IgD-negative memory B cell (primary cell): ENCODE results near the gene IL10RA. TPM values are rescaled to one million over a fixed set of nuclear protein-coding genes. Genes with fewer than 3 reads are reported as not detected.

Source experiments
- H3K27ac Mint-ChIP-seq, 3 donors: one replicate each; pipeline ENCODE4 v1.8.0; 2020 to 2022; ENCODE audit warnings: mild to moderate bottlenecking in 3 of 3, mixed read lengths in 3 of 3, moderate library complexity in 1 of 3
- H3K27me3 Mint-ChIP-seq: one replicate; pipeline ENCODE4 v1.8.0; 2021; ENCODE audit warnings: mixed read lengths
- H3K36me3 Mint-ChIP-seq: one replicate; pipeline ENCODE4 v1.8.0; 2020; ENCODE audit warnings: mild to moderate bottlenecking, mixed read lengths
- H3K4me1 Mint-ChIP-seq, 3 donors: one replicate each; pipeline ENCODE4 v1.8.0; 2020 to 2022; ENCODE audit warnings: mixed read lengths in 3 of 3, mild to moderate bottlenecking in 1 of 3
- H3K4me3 Mint-ChIP-seq, 4 donors: one replicate each; pipeline ENCODE4 v1.8.0; 2020 to 2022; ENCODE audit warnings: mild to moderate bottlenecking in 4 of 4, mixed read lengths in 4 of 4, moderate library complexity in 3 of 4
- H3K9me3 Mint-ChIP-seq, 3 donors: one replicate each; pipeline ENCODE4 v1.8.0; 2020 to 2021; ENCODE audit warnings: mixed read lengths in 3 of 3, mild to moderate bottlenecking in 1 of 3
- polyA plus RNA-seq: library from polyadenylated mRNA; unstranded; fragments of 300-500 nt; fragmentation: Illumina TruSeq; gene quantifications from one replicate; pipeline ENCODE4 v1.2.3, GENCODE V29; 2021

IL10RA gene
- polyA plus RNA-seq, 1 donor from 2014 or later, result 97.1 TPM

- Mint-ChIP-seq H3K27me3 (no peaks in the 10 kb centered on the region), H3K9me3 (peaks cover 5 to 18% (median 11%) of the 10 kb centered on the region in 3 donors), H3K4me3 (peak overlapping the region in 3 of 4 donors; percentile 53 to 91 (median 73)), H3K27ac (peak overlapping the region in 2 of 3 donors; percentile 78 to 87), H3K36me3 (peaks cover 12% of the 10 kb centered on the region), H3K4me1 (peaks cover 32 to 42% (median 32%) of the 10 kb centered on the region in 3 donors)
These were observed 29.9 kb downstream of the IL10RA start for GRCh38 chr11:118016104-118016503.

DNA sequence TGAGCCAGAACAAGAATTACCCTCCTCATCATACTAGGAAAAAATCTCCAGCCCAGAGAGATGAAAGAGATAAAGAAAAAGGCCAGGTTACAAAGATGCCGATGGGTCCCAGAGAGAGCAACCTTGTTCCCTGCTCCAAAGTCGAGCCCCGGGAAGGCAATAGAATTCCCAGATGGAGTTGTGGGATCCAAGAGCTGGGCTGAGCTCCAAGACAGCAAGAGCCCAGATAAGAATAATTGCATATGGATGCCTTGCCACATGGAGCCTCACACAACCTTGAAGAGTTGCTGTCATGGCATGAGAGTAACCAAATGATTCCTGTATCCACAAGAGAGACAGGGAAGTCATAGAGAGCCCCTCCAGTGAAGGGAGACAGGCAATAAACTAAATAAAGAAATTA is 30.9 kb downstream of the IL10RA start:
- H3K9me3 Mint-ChIP-seq, result peaks cover 6 to 21% (median 11%) of the 10 kb centered on the region in 3 donors
- H3K27me3 Mint-ChIP-seq, result no peaks in the 10 kb centered on the region
- H3K27ac Mint-ChIP-seq, result peak overlapping the region in 1 of 3 donors; percentile 14
- H3K4me1 Mint-ChIP-seq, result peaks cover 25 to 35% (median 27%) of the 10 kb centered on the region in 3 donors
- H3K4me3 Mint-ChIP-seq, result peak overlapping the region in 1 of 4 donors; percentile 91
- H3K36me3 Mint-ChIP-seq, result peaks cover 12% of the 10 kb centered on the region

DNA sequence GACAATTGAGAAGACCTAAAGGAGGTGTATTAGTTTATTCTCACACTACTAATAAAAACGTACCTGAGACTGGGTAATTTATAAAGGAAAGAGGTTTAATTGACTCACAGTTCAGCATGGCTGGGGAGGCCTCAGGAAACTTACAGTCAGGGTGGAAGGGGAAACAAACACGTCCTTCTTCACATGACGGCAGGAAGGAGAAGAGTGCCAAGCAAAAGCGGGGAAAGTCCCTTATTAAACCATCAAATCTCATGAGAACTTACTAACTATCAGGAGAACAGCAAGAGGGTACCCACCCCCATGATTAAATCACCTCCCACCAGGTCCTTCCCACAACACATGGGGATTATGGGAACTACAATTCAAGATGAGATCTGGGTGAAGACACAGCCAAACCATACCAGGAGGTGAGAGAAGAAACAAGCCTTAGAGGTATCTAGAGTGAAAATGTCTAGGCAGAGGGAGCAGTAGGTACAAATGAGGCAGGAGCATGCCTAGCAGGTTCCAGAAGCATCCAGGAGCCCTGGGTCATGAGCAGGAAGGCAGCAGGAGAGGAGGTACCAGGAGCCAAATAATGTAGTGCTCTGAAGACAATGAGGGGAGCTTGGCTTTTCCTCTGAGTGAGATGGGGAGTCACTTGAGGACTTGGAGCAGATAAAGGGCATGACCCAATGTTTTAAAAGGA is 31.6 kb downstream of the IL10RA start:
- no peaks in the 10 kb centered on the region for H3K27me3 Mint-ChIP-seq
- peaks cover 16% of the 10 kb centered on the region for H3K36me3 Mint-ChIP-seq
- peak overlapping the region in 1 of 3 donors; percentile 0 for H3K27ac Mint-ChIP-seq
- peak overlapping the region in 1 of 4 donors; percentile 61 for H3K4me3 Mint-ChIP-seq
- peaks cover 21 to 30% (median 23%) of the 10 kb centered on the region in 3 donors for H3K4me1 Mint-ChIP-seq
- H3K9me3 Mint-ChIP-seq, result peaks cover 6 to 21% (median 11%) of the 10 kb centered on the region in 3 donors

- Mint-ChIP-seq H3K27me3 (no peaks in the 10 kb centered on the region), H3K4me1 (peaks cover 20 to 29% (median 21%) of the 10 kb centered on the region in 3 donors), H3K36me3 (peaks cover 16% of the 10 kb centered on the region), H3K9me3 (peaks cover 6 to 21% (median 11%) of the 10 kb centered on the region in 3 donors), H3K27ac (peak overlapping the region in 1 of 3 donors; percentile 0), H3K4me3 (peak overlapping the region in 1 of 4 donors; percentile 55)
These were observed 32.2 kb downstream of the IL10RA start for GRCh38 chr11:118018401-118018800.

DNA sequence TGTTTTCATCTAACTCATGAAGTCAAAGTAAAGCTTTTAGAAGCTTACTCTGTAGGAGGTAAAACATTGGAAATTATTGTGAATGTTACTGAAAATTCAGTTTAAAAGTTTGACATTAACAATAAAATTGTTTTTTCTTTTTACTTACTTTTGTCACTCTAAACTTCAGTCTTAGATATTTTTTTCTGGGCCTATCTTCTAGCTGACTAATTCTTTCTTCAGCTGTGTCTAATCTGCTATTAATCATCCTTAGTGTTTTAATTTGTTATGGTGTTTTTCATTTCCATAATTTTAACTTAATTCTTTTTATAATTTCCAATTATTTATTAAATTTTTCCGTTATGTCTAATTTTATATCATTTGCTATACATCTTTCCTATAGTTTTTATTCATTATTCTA is 35.0 kb downstream of the IL10RA start:
- Mint-ChIP-seq H3K27ac (no peak overlapping the region), H3K27me3 (no peaks in the 10 kb centered on the region), H3K36me3 (peaks cover 16% of the 10 kb centered on the region), H3K4me3 (no peak overlapping the region), H3K4me1 (peaks cover 10 to 18% (median 10%) of the 10 kb centered on the region in 3 donors), H3K9me3 (peaks cover 6 to 21% (median 11%) of the 10 kb centered on the region in 3 donors)

DNA sequence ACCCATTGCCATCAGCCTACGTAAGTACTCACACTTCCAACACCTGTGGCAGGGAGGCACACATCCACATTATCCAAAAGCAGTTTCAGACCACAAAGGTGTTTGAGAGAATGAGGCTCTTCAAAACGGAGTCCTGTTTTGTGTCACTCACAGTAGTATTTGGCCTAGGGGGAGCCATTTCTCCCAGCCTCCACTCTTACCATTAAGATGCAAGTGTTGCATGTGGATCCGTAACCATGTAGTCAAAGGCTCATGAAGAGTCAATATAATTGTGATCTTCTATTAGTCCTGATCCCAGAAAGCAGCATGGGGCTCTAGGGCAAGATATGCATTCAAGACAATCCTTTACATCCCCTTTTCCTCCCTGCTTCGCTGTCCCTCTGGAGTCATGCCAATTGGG is 41.5 kb downstream of the IL10RA start:
- Mint-ChIP-seq H3K27ac (no peak overlapping the region), H3K4me1 (peaks cover 10 to 12% (median 11%) of the 10 kb centered on the region in 3 donors), H3K9me3 (no peaks in the 10 kb centered on the region), H3K27me3 (no peaks in the 10 kb centered on the region), H3K36me3 (peaks cover 1% of the 10 kb centered on the region), H3K4me3 (no peak overlapping the region)

DNA sequence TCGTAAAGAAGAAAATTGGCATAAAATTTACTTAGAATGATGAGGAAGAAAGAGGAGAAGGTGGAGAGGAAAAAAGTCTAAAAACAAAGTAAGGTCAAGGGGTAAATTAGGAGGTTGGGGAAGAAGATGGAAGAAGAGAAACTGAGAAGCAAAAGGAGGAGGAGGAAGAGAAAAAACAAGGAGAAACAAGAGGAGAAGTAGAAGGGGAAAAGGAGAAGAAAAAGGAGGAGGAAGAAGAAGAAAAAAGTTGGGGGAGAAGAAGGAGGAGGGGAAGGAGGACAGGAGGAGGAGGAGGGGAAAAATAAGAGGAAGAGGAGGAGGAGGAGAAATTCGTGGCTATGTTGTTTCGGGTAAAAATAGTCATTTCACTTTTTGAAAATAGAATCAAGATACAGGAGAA is 42.4 kb downstream of the IL10RA start:
- H3K4me1 Mint-ChIP-seq, result peaks cover 11 to 16% (median 16%) of the 10 kb centered on the region in 3 donors
- no peak overlapping the region for H3K27ac Mint-ChIP-seq
- H3K27me3 Mint-ChIP-seq, result no peaks in the 10 kb centered on the region
- peaks cover 1% of the 10 kb centered on the region for H3K36me3 Mint-ChIP-seq
- no peaks in the 10 kb centered on the region for H3K9me3 Mint-ChIP-seq
- H3K4me3 Mint-ChIP-seq, result no peak overlapping the region

DNA sequence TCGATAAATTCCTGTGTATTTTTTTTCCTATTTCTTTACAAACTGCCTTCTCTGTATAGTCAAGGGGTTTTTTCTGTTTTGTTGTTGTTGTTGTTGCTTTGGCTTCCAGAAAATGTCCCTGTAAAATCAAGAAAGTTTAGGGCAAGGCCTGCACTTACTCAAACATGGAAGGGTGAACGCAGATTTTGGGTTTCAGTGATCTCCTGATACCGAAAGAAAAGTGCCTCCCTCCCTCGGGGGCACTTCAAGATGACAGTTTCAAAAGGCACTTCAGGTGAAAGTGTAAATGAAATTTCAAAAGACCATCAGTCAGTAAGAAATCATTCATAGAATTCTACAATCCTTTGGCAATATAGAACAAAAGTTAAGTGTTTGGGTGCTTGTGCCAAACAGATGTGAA is 47.2 kb downstream of the IL10RA start:
- no peak overlapping the region for H3K4me3 Mint-ChIP-seq
- H3K36me3 Mint-ChIP-seq, result no peaks in the 10 kb centered on the region
- no peaks in the 10 kb centered on the region for H3K27me3 Mint-ChIP-seq
- peaks cover 4 to 8% (median 7%) of the 10 kb centered on the region in 3 donors for H3K4me1 Mint-ChIP-seq
- H3K9me3 Mint-ChIP-seq, result no peaks in the 10 kb centered on the region
- H3K27ac Mint-ChIP-seq, result no peak overlapping the region

- Mint-ChIP-seq H3K27ac (peak overlapping the region in 2 of 3 donors; percentile 2 to 47), H3K27me3 (no peaks in the 10 kb centered on the region), H3K4me1 (peaks cover 11 to 16% (median 13%) of the 10 kb centered on the region in 3 donors), H3K36me3 (peaks cover 3% of the 10 kb centered on the region), H3K9me3 (no peaks in the 10 kb centered on the region), H3K4me3 (no peak overlapping the region)
These were observed 55.9 kb downstream of the IL10RA start for GRCh38 chr11:118042141-118042540.

DNA sequence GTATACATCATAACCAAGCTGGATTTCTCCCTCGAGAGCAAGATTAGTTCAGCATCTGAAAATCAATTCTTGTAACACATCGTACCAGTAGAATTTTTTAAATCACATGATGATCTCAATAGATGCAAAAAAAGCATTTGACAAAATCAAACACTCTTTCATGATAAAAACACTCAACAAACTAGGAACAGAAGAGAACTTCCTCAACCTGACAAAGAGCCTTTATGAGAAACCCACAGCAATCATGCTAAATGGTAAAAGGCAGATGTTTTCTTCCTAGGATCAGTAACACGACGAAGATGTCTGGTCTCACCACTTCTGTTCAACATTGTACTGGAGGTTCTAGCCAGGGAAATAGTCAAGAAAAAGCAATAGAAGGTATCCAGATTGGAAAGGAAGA is 56.6 kb downstream of the IL10RA start:
- peaks cover 3% of the 10 kb centered on the region for H3K36me3 Mint-ChIP-seq
- no peaks in the 10 kb centered on the region for H3K27me3 Mint-ChIP-seq
- no peak overlapping the region for H3K4me3 Mint-ChIP-seq
- H3K9me3 Mint-ChIP-seq, result no peaks in the 10 kb centered on the region
- peaks cover 11 to 16% (median 13%) of the 10 kb centered on the region in 3 donors for H3K4me1 Mint-ChIP-seq
- peak overlapping the region in 1 of 3 donors; percentile 59 for H3K27ac Mint-ChIP-seq

- H3K4me3 Mint-ChIP-seq, result no peak overlapping the region
- no peaks in the 10 kb centered on the region for H3K27me3 Mint-ChIP-seq
- H3K4me1 Mint-ChIP-seq, result peaks cover 11 to 26% (median 13%) of the 10 kb centered on the region in 3 donors
- no peaks in the 10 kb centered on the region for H3K9me3 Mint-ChIP-seq
- no peak overlapping the region for H3K27ac Mint-ChIP-seq
- H3K36me3 Mint-ChIP-seq, result peaks cover 3% of the 10 kb centered on the region
These were observed 59.0 kb downstream of the IL10RA start for GRCh38 chr11:118045191-118045590.

DNA sequence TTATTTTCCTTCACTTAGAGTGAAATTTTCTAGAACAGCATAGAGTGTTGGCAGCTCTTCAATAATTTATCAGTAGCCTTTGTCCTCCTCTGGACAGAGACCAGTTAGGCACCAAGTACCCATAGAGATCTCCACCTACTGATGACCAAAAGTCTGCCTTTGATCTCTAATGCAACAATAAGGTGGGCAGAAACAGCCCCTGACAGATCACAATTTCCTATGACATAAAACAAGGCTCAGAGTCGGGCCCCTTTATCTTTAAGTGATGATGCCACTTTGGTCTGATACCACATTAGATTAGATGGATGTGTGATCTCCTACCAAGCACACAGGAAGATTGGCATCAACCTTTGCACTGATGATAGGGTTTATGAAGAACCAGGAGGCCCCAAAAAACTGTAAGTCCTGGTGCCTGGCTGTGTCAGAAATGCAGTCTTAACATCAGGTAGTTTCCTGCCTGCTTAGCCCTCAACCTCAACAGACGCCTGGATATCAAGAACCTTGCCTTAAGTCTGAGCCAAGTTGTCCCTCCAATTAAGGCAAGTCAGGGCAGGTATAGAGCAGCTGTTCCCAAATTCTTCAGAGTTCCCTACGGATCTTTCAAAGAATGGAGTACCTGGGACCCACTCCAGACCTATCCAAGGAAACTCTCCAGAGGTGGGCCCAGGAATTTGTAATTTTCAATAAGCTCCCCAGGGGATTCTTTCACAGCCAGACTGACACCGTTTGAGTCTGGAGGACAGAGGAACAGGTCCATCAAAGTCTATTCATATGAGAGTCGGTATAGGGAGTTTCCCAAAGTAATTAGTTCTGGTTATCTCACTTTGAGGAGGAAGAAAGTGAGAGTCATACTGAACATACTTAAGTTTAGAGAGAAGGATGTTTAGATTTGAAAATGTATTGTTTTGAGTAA is 60.1 kb downstream of the IL10RA start:
- Mint-ChIP-seq H3K9me3 (no peaks in the 10 kb centered on the region), H3K4me1 (peaks cover 12 to 34% (median 20%) of the 10 kb centered on the region in 3 donors), H3K27me3 (no peaks in the 10 kb centered on the region), H3K27ac (peak overlapping the region in 1 of 3 donors; percentile 46), H3K4me3 (no peak overlapping the region), H3K36me3 (peaks cover 3% of the 10 kb centered on the region)

- Mint-ChIP-seq H3K36me3 (peaks cover 3% of the 10 kb centered on the region), H3K27me3 (no peaks in the 10 kb centered on the region), H3K27ac (no peak overlapping the region), H3K4me1 (peaks cover 19 to 42% (median 28%) of the 10 kb centered on the region in 3 donors), H3K9me3 (no peaks in the 10 kb centered on the region), H3K4me3 (no peak overlapping the region)
These were observed 60.9 kb downstream of the IL10RA start for GRCh38 chr11:118046964-118047700.

GRCh38 chr11:118047749-118048148 is 61.6 kb downstream of the IL10RA start:
- Mint-ChIP-seq H3K36me3 (peaks cover 2% of the 10 kb centered on the region), H3K27me3 (no peaks in the 10 kb centered on the region), H3K9me3 (no peaks in the 10 kb centered on the region), H3K4me1 (peaks cover 19 to 45% (median 29%) of the 10 kb centered on the region in 3 donors), H3K27ac (no peak overlapping the region), H3K4me3 (no peak overlapping the region)
